Heart left ventricle (tissue), 13 donors: ENCODE measurements around the gene MZB1.

Experiments used
- CTCF ChIP-seq, 12 donors: fragments of 200-600 bp; sonication (generic) in 4 of 12; IDR thresholded peaks; one replicate each; pipeline versions ENCODE4 v1.5.0 to v1.8.0; 2018 to 2022; ENCODE audit warnings: antibody characterized with exemption in 12 of 12, mild to moderate bottlenecking in 5 of 12
- POLR2A ChIP-seq, 2 donors: fragments of 450-650 bp; IDR thresholded peaks; one replicate each; pipeline ENCODE4 v1.6.1; 2017; ENCODE audit warnings: antibody characterized with exemption in 2 of 2, mild to moderate bottlenecking in 2 of 2, moderate library complexity in 2 of 2
- donor health status: ischemic (EF 13 %, LVEDD 7.1; RV severe dilation, severe dysfunction).
- donor health status: DM: no; HTN: yes; CAD: no.
- donor health status: DM: no; HTN: no; CAD: no.
- donor health status: ischemic (EF 25% LVEDD 6.9; RV normal size, moderate dysfunction).
- donor health status: ischemic (EF 25% LVEDD 5.7; RV mildly dilated, moderate dysfunction).
- donor health status: ischemic (EF 35%, LVEDD 5.7; RV mildly dilated, moderate dysfunction).
- donor health status: nonischemic (EF 11% LVEDD 7.7; RV severe dilation, severe dysfunction).
- donor health status: DM: yes; HTN: yes; CAD: no.
- donor health status: PGD.
- donor health status: ischemic (EF 29% LVEDD 5.4; RV normal size, mild dysfunction).
- donor health status: nonischemic (EF 23%, LVEDD 6.1; RV moderate dilation, normal function).

GRCh38 chr5:139341187-139341688, 48.5 kb downstream of the MZB1 start:
- no peak for TF ChIP-seq CTCF (IDR thresholded peaks at IDR 0.05)
- no peak for TF ChIP-seq POLR2A (IDR thresholded peaks at IDR 0.05)
